Measurements from ENCODE around the gene VWA3A.

VWA3A gene

DNA sequence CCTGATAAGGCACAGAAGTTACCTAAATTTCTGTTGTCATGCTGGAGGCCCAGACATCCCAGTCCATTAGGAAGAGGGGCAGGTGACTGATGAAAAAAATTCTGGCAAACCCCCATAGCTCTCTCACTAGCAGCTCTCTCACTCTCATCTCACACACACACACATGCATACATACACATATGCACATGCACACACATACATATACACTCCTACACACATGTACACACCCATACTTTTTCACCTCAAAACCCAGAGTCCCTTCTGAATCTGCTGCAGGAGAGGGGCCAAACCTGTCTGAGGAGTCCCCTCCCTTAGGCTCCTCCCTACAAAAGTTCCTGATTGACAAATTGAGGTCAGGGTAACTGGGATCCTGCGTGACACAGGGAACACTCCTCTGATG is 47.4 kb downstream of the VWA3A start:
- Histone ChIP-seq H3K27me3 (ENCODE audit: insufficient read depth, poor library complexity, severe bottlenecking) (no peaks in the 10 kb centered on the region), H3K27ac (replicated peaks) (no peak overlapping the region), H3K4me3 (replicated peaks; ENCODE audit: insufficient read depth, low read length) (no peak overlapping the region)
- TF ChIP-seq GABPA (IDR thresholded peaks at IDR 0.05; ENCODE audit: low read depth) (no peak), SPI1 (IDR thresholded peaks at IDR 0.05; ENCODE audit: borderline replicate concordance, low read depth) (no peak), POLR2AphosphoS5 (IDR thresholded peaks at IDR 0.05; ENCODE audit: low read depth) (no peak)
- TF ChIP-seq, protein P1, sequence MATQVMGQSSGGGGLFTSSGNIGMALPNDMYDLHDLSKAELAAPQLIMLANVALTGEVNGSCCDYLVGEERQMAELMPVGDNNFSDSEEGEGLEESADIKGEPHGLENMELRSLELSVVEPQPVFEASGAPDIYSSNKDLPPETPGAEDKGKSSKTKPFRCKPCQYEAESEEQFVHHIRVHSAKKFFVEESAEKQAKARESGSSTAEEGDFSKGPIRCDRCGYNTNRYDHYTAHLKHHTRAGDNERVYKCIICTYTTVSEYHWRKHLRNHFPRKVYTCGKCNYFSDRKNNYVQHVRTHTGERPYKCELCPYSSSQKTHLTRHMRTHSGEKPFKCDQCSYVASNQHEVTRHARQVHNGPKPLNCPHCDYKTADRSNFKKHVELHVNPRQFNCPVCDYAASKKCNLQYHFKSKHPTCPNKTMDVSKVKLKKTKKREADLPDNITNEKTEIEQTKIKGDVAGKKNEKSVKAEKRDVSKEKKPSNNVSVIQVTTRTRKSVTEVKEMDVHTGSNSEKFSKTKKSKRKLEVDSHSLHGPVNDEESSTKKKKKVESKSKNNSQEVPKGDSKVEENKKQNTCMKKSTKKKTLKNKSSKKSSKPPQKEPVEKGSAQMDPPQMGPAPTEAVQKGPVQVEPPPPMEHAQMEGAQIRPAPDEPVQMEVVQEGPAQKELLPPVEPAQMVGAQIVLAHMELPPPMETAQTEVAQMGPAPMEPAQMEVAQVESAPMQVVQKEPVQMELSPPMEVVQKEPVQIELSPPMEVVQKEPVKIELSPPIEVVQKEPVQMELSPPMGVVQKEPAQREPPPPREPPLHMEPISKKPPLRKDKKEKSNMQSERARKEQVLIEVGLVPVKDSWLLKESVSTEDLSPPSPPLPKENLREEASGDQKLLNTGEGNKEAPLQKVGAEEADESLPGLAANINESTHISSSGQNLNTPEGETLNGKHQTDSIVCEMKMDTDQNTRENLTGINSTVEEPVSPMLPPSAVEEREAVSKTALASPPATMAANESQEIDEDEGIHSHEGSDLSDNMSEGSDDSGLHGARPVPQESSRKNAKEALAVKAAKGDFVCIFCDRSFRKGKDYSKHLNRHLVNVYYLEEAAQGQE (IDR thresholded peaks at IDR 0.05; ENCODE audit: insufficient replicate concordance, low read depth): no peak
- TF ChIP-seq, protein P2, sequence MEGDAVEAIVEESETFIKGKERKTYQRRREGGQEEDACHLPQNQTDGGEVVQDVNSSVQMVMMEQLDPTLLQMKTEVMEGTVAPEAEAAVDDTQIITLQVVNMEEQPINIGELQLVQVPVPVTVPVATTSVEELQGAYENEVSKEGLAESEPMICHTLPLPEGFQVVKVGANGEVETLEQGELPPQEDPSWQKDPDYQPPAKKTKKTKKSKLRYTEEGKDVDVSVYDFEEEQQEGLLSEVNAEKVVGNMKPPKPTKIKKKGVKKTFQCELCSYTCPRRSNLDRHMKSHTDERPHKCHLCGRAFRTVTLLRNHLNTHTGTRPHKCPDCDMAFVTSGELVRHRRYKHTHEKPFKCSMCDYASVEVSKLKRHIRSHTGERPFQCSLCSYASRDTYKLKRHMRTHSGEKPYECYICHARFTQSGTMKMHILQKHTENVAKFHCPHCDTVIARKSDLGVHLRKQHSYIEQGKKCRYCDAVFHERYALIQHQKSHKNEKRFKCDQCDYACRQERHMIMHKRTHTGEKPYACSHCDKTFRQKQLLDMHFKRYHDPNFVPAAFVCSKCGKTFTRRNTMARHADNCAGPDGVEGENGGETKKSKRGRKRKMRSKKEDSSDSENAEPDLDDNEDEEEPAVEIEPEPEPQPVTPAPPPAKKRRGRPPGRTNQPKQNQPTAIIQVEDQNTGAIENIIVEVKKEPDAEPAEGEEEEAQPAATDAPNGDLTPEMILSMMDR (IDR thresholded peaks at IDR 0.05; ENCODE audit: insufficient read depth, low read length): no peak
- DNase-seq (ENCODE audit: low read depth in 1 of 2, low spot score in 1 of 2): no peak

DNA sequence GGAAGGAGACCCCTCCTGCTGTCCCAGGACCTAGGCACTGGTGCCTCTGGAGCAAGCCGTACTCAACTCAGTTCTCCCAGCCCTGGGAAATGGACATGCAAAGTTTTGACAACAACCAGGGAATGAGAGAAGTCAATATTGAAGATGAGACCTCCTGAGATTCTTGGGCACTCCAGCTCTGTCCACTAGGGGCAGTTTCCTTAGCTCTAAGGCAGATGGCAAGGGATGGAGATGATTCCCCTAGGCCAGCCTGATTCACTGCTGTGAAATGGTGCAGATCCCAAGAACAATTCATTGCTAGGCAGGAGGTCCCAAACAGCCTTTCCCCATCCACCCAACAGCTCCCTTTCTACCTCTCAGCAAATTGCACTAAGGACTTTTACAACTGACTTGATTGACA is 49.4 kb downstream of the VWA3A start:
- no peak for TF ChIP-seq GABPA (IDR thresholded peaks at IDR 0.05; ENCODE audit: low read depth)
- TF ChIP-seq, protein P2 (IDR thresholded peaks at IDR 0.05; ENCODE audit: insufficient read depth, low read length): peak; percentile 42
- DNase-seq (ENCODE audit: low read depth in 1 of 2, low spot score in 1 of 2): no peak
- Histone ChIP-seq H3K4me3 (replicated peaks; ENCODE audit: insufficient read depth, low read length) (no peak overlapping the region), H3K27ac (replicated peaks) (no peak overlapping the region), H3K27me3 (ENCODE audit: insufficient read depth, poor library complexity, severe bottlenecking) (peaks cover 2% of the 10 kb centered on the region)

DNA sequence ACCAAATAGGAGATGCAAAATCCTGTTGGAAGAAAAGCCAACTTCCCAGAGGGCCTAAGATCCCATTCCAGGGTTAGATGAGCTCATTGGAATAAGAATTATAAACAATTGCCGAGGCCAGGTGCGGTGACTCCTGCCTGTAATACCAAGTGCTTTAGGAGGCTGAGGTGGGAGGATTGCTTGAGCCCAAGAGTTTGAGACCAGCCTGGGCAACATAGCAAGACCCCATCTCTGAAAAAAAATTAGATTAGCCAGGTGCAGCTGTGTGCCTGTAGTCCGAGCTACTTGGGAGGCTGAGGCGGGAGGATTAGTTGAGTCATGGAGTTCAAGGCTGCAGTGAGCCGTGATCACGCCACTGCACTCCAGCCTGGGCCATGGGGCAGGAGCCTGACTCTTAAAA is 52.2 kb downstream of the VWA3A start:
- H3K4me3 ChIP-seq (replicated peaks; ENCODE audit: insufficient read depth, low read length): no peak overlapping the region
- TF ChIP-seq, protein P2 (IDR thresholded peaks at IDR 0.05; ENCODE audit: insufficient read depth, low read length): no peak
- TF ChIP-seq, protein P1 (IDR thresholded peaks at IDR 0.05; ENCODE audit: insufficient replicate concordance, low read depth): no peak
- TF ChIP-seq POLR2AphosphoS5 (IDR thresholded peaks at IDR 0.05; ENCODE audit: low read depth) (no peak), SPI1 (IDR thresholded peaks at IDR 0.05; ENCODE audit: borderline replicate concordance, low read depth) (no peak), GABPA (IDR thresholded peaks at IDR 0.05; ENCODE audit: low read depth) (no peak)
- no peak overlapping the region for H3K27ac ChIP-seq (replicated peaks)
- H3K27me3 ChIP-seq (ENCODE audit: insufficient read depth, poor library complexity, severe bottlenecking): peaks cover 2% of the 10 kb centered on the region
- DNase-seq (ENCODE audit: low read depth in 1 of 2, low spot score in 1 of 2): no peak

DNA sequence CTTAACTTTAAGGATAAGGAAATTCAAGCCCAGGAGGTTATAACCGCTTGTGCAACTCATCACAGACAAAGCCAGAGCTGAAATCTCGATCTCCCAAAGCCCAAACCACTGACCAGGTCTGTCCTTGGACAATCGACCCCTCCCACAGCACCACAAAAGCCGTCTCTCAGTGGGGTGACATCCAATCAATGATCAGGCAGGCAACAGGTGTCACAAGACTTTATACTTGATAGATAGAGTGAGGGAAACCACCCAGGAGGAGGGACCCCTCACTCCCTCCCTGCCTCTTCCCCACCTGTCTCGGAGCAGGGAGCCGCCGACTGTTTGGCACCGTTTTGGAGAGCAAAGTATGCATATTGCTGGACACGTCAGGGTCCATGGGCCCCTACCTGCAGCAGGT is 55.5 kb downstream of the VWA3A start:
- Histone ChIP-seq H3K27ac (replicated peaks) (no peak overlapping the region), H3K4me3 (replicated peaks; ENCODE audit: insufficient read depth, low read length) (no peak overlapping the region), H3K27me3 (ENCODE audit: insufficient read depth, poor library complexity, severe bottlenecking) (peaks cover 2% of the 10 kb centered on the region)
- TF ChIP-seq, protein P2 (IDR thresholded peaks at IDR 0.05; ENCODE audit: insufficient read depth, low read length): no peak
- TF ChIP-seq, protein P1 (IDR thresholded peaks at IDR 0.05; ENCODE audit: insufficient replicate concordance, low read depth): no peak
- TF ChIP-seq POLR2AphosphoS5 (IDR thresholded peaks at IDR 0.05; ENCODE audit: low read depth): no peak
- TF ChIP-seq GABPA (IDR thresholded peaks at IDR 0.05; ENCODE audit: low read depth): no peak
- no peak for TF ChIP-seq SPI1 (IDR thresholded peaks at IDR 0.05; ENCODE audit: borderline replicate concordance, low read depth)
- no peak for DNase-seq (ENCODE audit: low read depth in 1 of 2, low spot score in 1 of 2)

All from HL-60 (cell line).